ENCODE results near the gene VWA7.

VWA7 gene

GRCh38 chr6:31725502-31726350 is 51.4 kb downstream of the VWA7 start:
- no peak overlapping the region for H3K4me3 ChIP-seq (replicated peaks; ENCODE audit: low read depth, low read length)
- peak; percentile 88 for DNase-seq (ENCODE audit: low read depth)
- no peak for TF ChIP-seq CTCF (IDR thresholded peaks at IDR 0.05; ENCODE audit: low read length, missing control alignments)

- H3K4me3 ChIP-seq (replicated peaks; ENCODE audit: low read depth, low read length): no peak overlapping the region
- TF ChIP-seq CTCF (IDR thresholded peaks at IDR 0.05; ENCODE audit: low read length, missing control alignments): no peak
- no peak for DNase-seq (ENCODE audit: low read depth)
Observed at GRCh38 chr6:31723980-31724691, 53.0 kb downstream of the VWA7 start.

- DNase-seq (ENCODE audit: low read depth): no peak
- TF ChIP-seq CTCF (IDR thresholded peaks at IDR 0.05; ENCODE audit: low read length, missing control alignments): no peak
- no peak within 1 kb of the TSS for H3K4me3 ChIP-seq (replicated peaks; ENCODE audit: low read depth, low read length)
Observed at GRCh38 chr6:31723245-31723979, 53.7 kb downstream of the VWA7 start, which contains the start of gene MPIG6B. TSS of gene MPIG6B (plus strand) at chr6:31723373. CDS start at chr6:31723384, 11 bp downstream.

GRCh38 chr6:31722173-31722572 is 55.0 kb downstream of the VWA7 start:
- no peak for TF ChIP-seq CTCF (IDR thresholded peaks at IDR 0.05; ENCODE audit: low read length, missing control alignments)
- no peak overlapping the region for H3K4me3 ChIP-seq (replicated peaks; ENCODE audit: low read depth, low read length)
- no peak for DNase-seq (ENCODE audit: low read depth)

- no peak for TF ChIP-seq CTCF (IDR thresholded peaks at IDR 0.05; ENCODE audit: low read length, missing control alignments)
- H3K4me3 ChIP-seq (replicated peaks; ENCODE audit: low read depth, low read length): no peak within 1 kb of the TSS
- no peak for DNase-seq (ENCODE audit: low read depth)
Observed at GRCh38 chr6:31721351-31722020, 55.6 kb downstream of the VWA7 start, which contains the start of gene LY6G6C. TSS of gene LY6G6C (minus strand) at chr6:31721746. CDS start at chr6:31721679, 67 bp downstream.

GRCh38 chr6:31720196-31720770 is 56.8 kb downstream of the VWA7 start:
- no peak for DNase-seq (ENCODE audit: low read depth)

More at GRCh38 chr6:31720196-31720770, 56.8 kb downstream of the VWA7 start:
- TF ChIP-seq CTCF (IDR thresholded peaks at IDR 0.05; ENCODE audit: low read length, missing control alignments): no peak
- no peak overlapping the region for H3K4me3 ChIP-seq (replicated peaks; ENCODE audit: low read depth, low read length)

All from fibroblast of pulmonary artery (primary cell).